H9 (cell line): ENCODE data around the gene FOSL2. TPM values are rescaled to one million over a fixed set of nuclear protein-coding genes. Genes with fewer than 3 reads are reported as not detected.

Experiments used
- DNase-seq: peaks from one replicate; pipeline ENCODE4 v3.0.0-alpha.2; 2017
- H2AFZ ChIP-seq: one replicate; pipeline ENCODE4 v1.6.1; 2013; ENCODE audit warnings: mild to moderate bottlenecking, low read length, control low read depth, moderate library complexity
- H2AK5ac ChIP-seq: 2 replicates; pipeline ENCODE4 v1.6.1; 2013; ENCODE audit warnings: low read length, control low read depth, mixed read lengths; ENCODE audit not compliant: insufficient read length
- H2BK120ac ChIP-seq: one replicate; pipeline ENCODE4 v1.6.1; 2013; ENCODE audit warnings: low read depth, mild to moderate bottlenecking, low read length, control low read depth, inconsistent platforms; ENCODE audit not compliant: poor library complexity, severe bottlenecking
- H2BK12ac ChIP-seq: 2 replicates; pipeline ENCODE4 v1.6.1; 2013; ENCODE audit warnings: low read length, control low read depth, mixed read lengths, low read depth; ENCODE audit not compliant: insufficient read length
- H2BK15ac ChIP-seq: 2 replicates; pipeline ENCODE4 v1.6.1; 2013; ENCODE audit warnings: low read depth, low read length, control low read depth
- H2BK20ac ChIP-seq: one replicate; pipeline ENCODE4 v1.6.1; 2013; ENCODE audit warnings: low read depth, mild to moderate bottlenecking, low read length, control low read depth, inconsistent platforms; ENCODE audit not compliant: poor library complexity, severe bottlenecking
- H2BK5ac ChIP-seq: 2 replicates; pipeline ENCODE4 v1.6.1; 2013; ENCODE audit warnings: low read length, control low read depth, mixed read lengths; ENCODE audit not compliant: insufficient read length
- H3K14ac ChIP-seq: 2 replicates; pipeline ENCODE4 v1.6.1; 2013; ENCODE audit warnings: low read length, control low read depth; ENCODE audit not compliant: insufficient read depth
- H3K18ac ChIP-seq: 2 replicates; pipeline ENCODE4 v1.6.1; 2013; ENCODE audit warnings: low read depth, mild to moderate bottlenecking, mixed read lengths, low read length, control low read depth; ENCODE audit not compliant: insufficient read length
- H3K23ac ChIP-seq: 2 replicates; pipeline ENCODE4 v1.6.1; 2013; ENCODE audit warnings: low read length, control low read depth, mixed read lengths, low read depth; ENCODE audit not compliant: insufficient read length
- H3K23me2 ChIP-seq: 2 replicates; pipeline ENCODE4 v1.6.1; 2013; ENCODE audit warnings: low read depth, mild to moderate bottlenecking, mixed read lengths, low read length, control low read depth; ENCODE audit not compliant: insufficient read length, poor library complexity, severe bottlenecking
- H3K27ac ChIP-seq: 2 replicates; pipeline ENCODE4 v1.5.1; 2013; ENCODE audit warnings: low read length, control low read depth, mixed read lengths, low read depth; ENCODE audit not compliant: insufficient read length
- H3K27me3 ChIP-seq: 2 replicates; pipeline ENCODE4 v1.6.1; 2013; ENCODE audit warnings: low read length, control low read depth, inconsistent platforms; ENCODE audit not compliant: insufficient read depth
- H3K4ac ChIP-seq: 2 replicates; pipeline ENCODE4 v1.6.1; 2013; ENCODE audit warnings: low read depth, mild to moderate bottlenecking, control low read depth, inconsistent platforms, low read length, moderate library complexity
- H3K4me1 ChIP-seq: 2 replicates; pipeline ENCODE4 v1.6.1; 2013; ENCODE audit warnings: low read length, control low read depth, inconsistent platforms; ENCODE audit not compliant: insufficient read depth
- H3K4me2 ChIP-seq: 2 replicates; pipeline ENCODE4 v1.6.1; 2013; ENCODE audit warnings: low read length, control low read depth, mixed read lengths; ENCODE audit not compliant: insufficient read length, insufficient read depth
- H3K56ac ChIP-seq: 2 replicates; pipeline ENCODE4 v1.6.1; 2013; ENCODE audit warnings: low read depth, mild to moderate bottlenecking, mixed read lengths, low read length, control low read depth; ENCODE audit not compliant: insufficient read length
- H3K79me1 ChIP-seq: 2 replicates; pipeline ENCODE4 v1.6.1; 2013; ENCODE audit warnings: low read depth, mild to moderate bottlenecking, moderate library complexity, low read length, control low read depth, inconsistent platforms; ENCODE audit not compliant: insufficient read depth, poor library complexity, severe bottlenecking
- H3K79me2 ChIP-seq: 2 replicates; pipeline ENCODE4 v1.6.1; 2013; ENCODE audit warnings: low read length, control low read depth, inconsistent platforms; ENCODE audit not compliant: insufficient read depth
- H3K9ac ChIP-seq: 2 replicates; pipeline ENCODE4 v1.6.1; 2013; ENCODE audit warnings: low read length, control low read depth, mixed read lengths; ENCODE audit not compliant: insufficient read length; ENCODE audit errors: extremely low read depth
- H3K9me3 ChIP-seq: one replicate; pipeline ENCODE4 v1.6.1; 2013; ENCODE audit warnings: low read depth, low read length, inconsistent platforms; ENCODE audit not compliant: control insufficient read depth
- H3T11ph ChIP-seq: one replicate; pipeline ENCODE4 v1.6.1; 2013; ENCODE audit warnings: mild to moderate bottlenecking, low read length, control low read depth, inconsistent platforms
- H4K20me1 ChIP-seq: one replicate; pipeline ENCODE4 v1.6.1; 2013; ENCODE audit not compliant: control insufficient read depth, insufficient read length, insufficient read depth
- H4K5ac ChIP-seq: 2 replicates; pipeline ENCODE4 v1.6.1; 2013; ENCODE audit warnings: low read depth, mild to moderate bottlenecking, mixed read lengths, low read length, control low read depth; ENCODE audit not compliant: insufficient read length
- H4K8ac ChIP-seq: replicated peaks from 2 replicates; pipeline ENCODE4 v1.6.1; 2013; ENCODE audit warnings: low read length, control low read depth, mixed read lengths, low read depth; ENCODE audit not compliant: insufficient read length
- H4K91ac ChIP-seq: 2 replicates; pipeline ENCODE4 v1.6.1; 2013; ENCODE audit warnings: low read depth, mild to moderate bottlenecking, moderate library complexity, mixed read lengths, low read length, control low read depth; ENCODE audit not compliant: insufficient read length
- H3K27ac Mint-ChIP-seq, 3 experiments: 2 replicates in 2 of 3; 3 replicates in 1 of 3; pipeline ENCODE4 v1.8.0; 2020 to 2021; ENCODE audit warnings: mixed read lengths in 3 of 3, mild to moderate bottlenecking in 1 of 3, moderate library complexity in 1 of 3
- H3K27me3 Mint-ChIP-seq: 2 replicates; pipeline ENCODE4 v1.8.0; 2021; ENCODE audit warnings: low read depth, mild to moderate bottlenecking, moderate library complexity, mixed read lengths
- H3K36me3 Mint-ChIP-seq, 3 experiments: 2 replicates in 2 of 3; 3 replicates in 1 of 3; pipeline ENCODE4 v1.8.0; 2020 to 2021; ENCODE audit warnings: low read depth in 3 of 3, mixed read lengths in 3 of 3; ENCODE audit not compliant: insufficient read depth in 1 of 3
- H3K4me1 Mint-ChIP-seq, 2 experiments: 2 replicates each; pipeline ENCODE4 v1.8.0; 2020; ENCODE audit warnings: mixed read lengths in 2 of 2
- H3K4me3 Mint-ChIP-seq, 2 experiments: 2 replicates in 1 of 2; 3 replicates in 1 of 2; pipeline ENCODE4 v1.8.0; 2020 to 2021; ENCODE audit warnings: mild to moderate bottlenecking in 2 of 2, mixed read lengths in 2 of 2, moderate library complexity in 1 of 2
- H3K9me3 Mint-ChIP-seq, 2 experiments: 2 replicates in 1 of 2; 3 replicates in 1 of 2; pipeline ENCODE4 v1.8.0; 2020; ENCODE audit warnings: mild to moderate bottlenecking in 2 of 2, mixed read lengths in 2 of 2, moderate library complexity in 1 of 2
- CTCF ChIP-seq: fragments of 200-600 bp; sonication (generic); conservative IDR thresholded peaks from 3 replicates; pipeline ENCODE4 v1.8.0; 2021; ENCODE audit warnings: antibody characterized with exemption, mild to moderate bottlenecking
- WGBS: extraction: QIAGEN DNeasy Blood & Tissue Kit; methylation state at CpG from one replicate; pipeline ENCODE4 v1.1.7; 2013; ENCODE audit warnings: missing lambda C conversion rate, low lambda C conversion rate, mixed read lengths; ENCODE audit not compliant: insufficient read length; ENCODE audit errors: extremely low coverage; 5-methylcytosine and 5-hydroxymethylcytosine counted together
- total RNA-seq: library from RNA; stranded (reverse); gene quantifications from 2 replicates; pipeline ENCODE4 v1.2.1, GENCODE V29; 2021

Gene FOSL2
- total RNA-seq, 1 experiment from 2014 or later = 7.4 TPM

GRCh38 chr2:28380219-28380618 is 12.4 kb upstream of the FOSL2 start:
- no peaks in the 10 kb centered on the region for H3K79me1 ChIP-seq
- H2BK20ac ChIP-seq = no peak overlapping the region
- H4K91ac ChIP-seq = no peak overlapping the region
- no peaks in the 10 kb centered on the region for H3K4me1 ChIP-seq
- no peak overlapping the region for H3K23ac ChIP-seq
- no peak overlapping the region for H3K4ac ChIP-seq
- H4K5ac ChIP-seq = no peak overlapping the region
- no peaks in the 10 kb centered on the region; the same call in 1 of the 2 replicates for H3K27me3 ChIP-seq
- no peak overlapping the region for H2BK12ac ChIP-seq
- H3K14ac ChIP-seq = no peak overlapping the region
- peaks cover 76% of the 10 kb centered on the region for H3K27me3 Mint-ChIP-seq
- H3K56ac ChIP-seq = no peak overlapping the region
- no peaks in the 10 kb centered on the region; a peak in 2 of 5 replicates for H3K9me3 Mint-ChIP-seq
- H3K4me3 Mint-ChIP-seq = no peak overlapping the region
- H3K9me3 ChIP-seq = no peaks in the 10 kb centered on the region
- no peaks in the 10 kb centered on the region for H3K36me3 Mint-ChIP-seq
- H3K9ac ChIP-seq = no peak overlapping the region
- H4K8ac ChIP-seq = no peak overlapping the region
- H3T11ph ChIP-seq = no peak overlapping the region
- no peak overlapping the region for H2BK5ac ChIP-seq
- peaks cover 9% of the 10 kb centered on the region in 2 experiments for H3K4me1 Mint-ChIP-seq
- no peak overlapping the region for H2BK15ac ChIP-seq
- H3K27ac ChIP-seq = no peak overlapping the region
- H3K18ac ChIP-seq = no peak overlapping the region
- H4K20me1 ChIP-seq = no peaks in the 10 kb centered on the region
- no peak for DNase-seq
- no peak overlapping the region for H2AK5ac ChIP-seq
- H2BK120ac ChIP-seq = no peak overlapping the region
- H3K27ac Mint-ChIP-seq = no peak overlapping the region
- no peak overlapping the region for H3K4me2 ChIP-seq
- no peak overlapping the region for H2AFZ ChIP-seq
- no CpG with 5 or more reads among the region's 6 CpGs for WGBS
- no peaks in the 10 kb centered on the region for H3K23me2 ChIP-seq
- no peak for TF ChIP-seq CTCF
- no peaks in the 10 kb centered on the region for H3K79me2 ChIP-seq
